HG02623 (cell line): ENCODE measurements around the gene C1GALT1C1.

ENCODE experiments used
- ATAC-seq: cut with Tn5 transposase; IDR thresholded peaks from one replicate; pipeline ENCODE4 v1.9.1; 2021; ENCODE audit warnings: moderate library complexity; ENCODE audit not compliant: unreplicated experiment

Gene C1GALT1C1

GRCh38 chrX:120585702-120586101 lies 44.2 kb downstream of the C1GALT1C1 start:
- no peak for ATAC-seq
